ENCODE results near the gene IVD.
"Not testable (repeated sequence)": the region's sequence is repeated elsewhere in the genome, so short reads cannot be mapped to it uniquely, and the experiment has no call there.

IVD gene

GRCh38 chr15:40438712-40439111 is 33.1 kb downstream of the IVD start:
- no peak for DNase-seq (ENCODE audit: low read depth, low spot score)

GRCh38 chr15:40439461-40439959 is 33.9 kb downstream of the IVD start:
- peak; percentile 75 for DNase-seq (ENCODE audit: low read depth, low spot score)

GRCh38 chr15:40439960-40440742 is 34.6 kb downstream of the IVD start:
- no peak for DNase-seq (ENCODE audit: low read depth, low spot score)

DNA sequence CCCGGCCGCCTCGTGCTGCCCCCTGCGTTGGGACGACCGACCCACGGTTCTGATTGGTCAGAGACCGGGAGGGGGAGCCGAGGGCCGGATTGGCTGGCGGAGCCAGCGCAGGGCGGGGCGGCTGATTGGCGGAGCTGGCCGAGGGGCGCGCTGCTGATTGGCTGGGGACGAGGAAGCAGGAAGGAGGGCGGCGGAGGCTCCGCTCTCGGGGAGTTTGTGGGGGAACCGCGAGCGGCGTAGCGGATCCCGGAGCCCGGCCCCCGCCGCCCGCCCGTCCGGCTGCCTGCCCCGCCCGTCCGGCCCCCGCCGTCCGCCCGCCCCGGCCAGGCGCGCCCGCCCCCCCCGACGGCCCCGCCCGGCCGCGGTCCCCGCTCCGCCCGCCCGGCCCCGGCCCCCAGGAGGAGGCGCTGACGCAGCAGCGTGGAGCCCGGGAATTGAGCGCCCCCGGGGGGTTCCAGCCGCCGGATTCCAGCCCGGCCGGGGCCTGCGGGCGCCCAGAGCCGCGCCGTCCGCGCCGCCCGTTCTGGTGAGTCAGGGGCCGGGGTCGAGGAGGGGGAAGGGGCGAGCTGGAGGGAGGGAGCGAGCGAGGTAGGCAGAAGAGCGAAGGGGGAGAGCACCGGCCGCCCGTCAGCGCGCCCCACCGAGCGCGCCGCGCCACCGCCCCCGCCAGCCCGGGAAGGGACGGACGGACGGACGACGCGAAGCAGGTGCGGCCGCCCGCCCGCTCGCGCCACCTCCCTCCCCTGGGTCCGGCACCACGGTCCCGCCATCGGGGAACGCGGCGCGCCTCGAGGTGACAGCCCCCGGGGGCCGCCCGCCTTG is 35.4 kb downstream of the IVD start, which contains the start of gene BAHD1:
Gene BAHD1 (plus strand): TSS at position 211 of the 822 bp plus-strand sequence. CDS start 17,512 bp downstream, outside the sequence.
- DNase-seq (ENCODE audit: low read depth, low spot score): peak; percentile 74

DNA sequence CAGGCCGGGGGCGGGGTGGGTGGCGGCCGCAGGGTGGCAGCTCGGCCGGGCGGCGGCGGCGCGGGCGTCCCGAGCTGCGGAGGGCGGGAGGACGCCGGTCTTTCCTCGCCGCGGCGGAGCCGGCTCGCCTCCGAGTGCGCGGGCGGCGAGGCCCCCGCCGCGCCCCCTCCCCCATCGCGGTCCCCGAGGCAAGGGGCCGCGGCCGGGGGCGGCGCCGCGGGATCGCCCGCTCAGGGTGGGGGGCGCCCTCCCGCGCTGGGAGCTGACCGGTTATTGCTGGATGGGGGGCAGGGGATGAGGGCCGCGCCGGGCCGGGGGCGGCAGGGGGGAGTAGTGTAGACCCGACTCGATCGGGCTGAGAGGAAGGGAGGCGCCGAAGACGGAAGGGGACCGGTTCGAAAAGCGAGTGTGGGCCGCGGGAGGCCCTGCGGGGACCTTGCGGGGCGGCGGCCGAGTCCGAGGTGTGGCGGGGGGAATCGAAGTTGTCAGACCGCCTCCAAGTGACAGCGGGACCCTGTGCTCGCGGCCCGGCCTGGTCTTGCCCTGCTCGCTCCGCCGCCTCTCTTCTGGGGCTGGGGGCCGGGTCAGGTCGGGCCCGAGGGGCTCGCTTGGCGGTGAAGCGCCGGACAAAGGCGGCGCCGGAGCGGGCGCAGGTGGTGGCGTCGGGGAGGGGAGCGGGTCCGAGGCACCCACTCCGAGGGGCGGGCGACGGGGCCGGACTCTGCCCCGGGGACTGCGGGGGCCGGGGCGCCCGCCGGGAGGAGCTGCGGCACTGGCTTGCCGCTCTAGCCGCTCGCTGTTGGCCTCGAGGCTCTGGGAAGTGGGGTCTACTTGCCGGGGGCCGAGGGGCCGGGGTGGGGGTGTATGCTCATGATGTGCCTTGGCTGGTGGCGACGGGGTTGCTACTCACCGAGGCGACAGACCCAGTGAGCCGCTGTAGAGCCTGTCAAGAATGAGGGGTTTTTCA is 36.3 kb downstream of the IVD start:
- DNase-seq (ENCODE audit: low read depth, low spot score): no peak

DNA sequence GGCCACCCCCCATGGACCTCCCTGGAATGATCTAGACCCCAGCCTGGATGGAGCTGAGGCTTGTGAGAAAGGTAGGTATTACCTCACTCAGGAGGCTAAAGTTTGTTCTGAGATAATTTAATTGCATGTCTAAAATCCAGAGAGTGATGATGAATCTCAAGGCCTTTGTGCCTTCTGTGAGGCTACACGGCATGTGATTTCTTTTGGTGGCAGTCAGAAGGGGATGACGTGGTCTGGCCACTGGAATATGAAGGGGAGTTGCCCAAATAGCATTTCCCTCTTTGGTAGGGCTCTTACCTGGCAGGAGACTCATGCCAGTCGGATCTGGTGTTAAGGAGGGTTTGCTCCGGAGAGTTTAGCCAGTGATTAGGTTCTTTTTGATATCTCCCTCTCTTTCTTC is 37.7 kb downstream of the IVD start:
- no peak for DNase-seq (ENCODE audit: low read depth, low spot score)

DNA sequence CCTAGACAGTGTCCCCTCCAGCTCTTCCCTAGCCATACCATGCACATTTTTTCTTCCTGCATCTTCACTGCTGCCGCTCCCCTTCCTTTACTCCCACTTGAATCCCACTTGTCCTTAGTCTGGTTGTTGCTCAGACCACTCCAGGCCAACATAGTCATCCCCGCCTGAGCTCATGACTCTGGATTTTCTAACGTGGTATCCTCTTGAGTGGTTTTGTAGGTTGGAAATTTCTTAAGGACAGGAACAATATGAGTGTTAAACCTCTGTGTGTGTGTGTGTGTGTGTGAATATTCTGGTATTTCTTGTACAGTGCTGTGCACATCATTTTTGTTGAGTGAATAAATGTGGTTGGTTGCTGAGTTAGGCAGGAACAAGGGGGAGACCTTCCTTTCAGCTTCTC is 38.3 kb downstream of the IVD start:
- DNase-seq (ENCODE audit: low read depth, low spot score): no peak

- no peak for DNase-seq (ENCODE audit: low read depth, low spot score)
These were observed 39.1 kb downstream of the IVD start for GRCh38 chr15:40444736-40445135.

DNA sequence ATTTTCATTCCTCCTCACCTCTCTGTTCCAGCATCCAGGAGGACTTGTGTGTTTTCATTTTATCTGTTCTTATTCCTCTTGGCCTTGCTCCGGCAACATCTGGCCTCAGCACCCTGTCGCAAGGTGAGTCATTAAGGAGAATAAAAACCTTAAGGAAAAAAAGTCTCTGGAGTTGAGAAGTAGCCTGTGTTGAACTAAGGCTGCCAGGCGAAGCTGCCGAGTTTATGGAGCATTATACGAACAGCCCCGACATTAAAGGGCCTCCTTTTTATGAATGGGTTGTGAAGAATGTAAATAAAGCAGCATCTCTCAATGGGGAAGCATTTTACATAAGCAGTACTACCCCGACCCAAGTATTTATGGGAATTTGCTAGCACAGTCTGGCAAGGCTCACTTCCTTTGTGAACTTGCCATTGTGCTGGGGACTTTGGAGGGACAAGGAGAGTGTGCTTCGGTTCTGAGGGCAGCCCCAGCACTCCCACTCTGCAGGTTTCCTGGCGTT is 39.9 kb downstream of the IVD start:
- DNase-seq (ENCODE audit: low read depth, low spot score): no peak

GRCh38 chr15:40446144-40446543 is 40.5 kb downstream of the IVD start:
- no peak for DNase-seq (ENCODE audit: low read depth, low spot score)

GRCh38 chr15:40448354-40448753 is 42.8 kb downstream of the IVD start:
- no peak for DNase-seq (ENCODE audit: low read depth, low spot score)

GRCh38 chr15:40449275-40449674 is 43.7 kb downstream of the IVD start:
- DNase-seq (ENCODE audit: low read depth, low spot score): no peak

DNA sequence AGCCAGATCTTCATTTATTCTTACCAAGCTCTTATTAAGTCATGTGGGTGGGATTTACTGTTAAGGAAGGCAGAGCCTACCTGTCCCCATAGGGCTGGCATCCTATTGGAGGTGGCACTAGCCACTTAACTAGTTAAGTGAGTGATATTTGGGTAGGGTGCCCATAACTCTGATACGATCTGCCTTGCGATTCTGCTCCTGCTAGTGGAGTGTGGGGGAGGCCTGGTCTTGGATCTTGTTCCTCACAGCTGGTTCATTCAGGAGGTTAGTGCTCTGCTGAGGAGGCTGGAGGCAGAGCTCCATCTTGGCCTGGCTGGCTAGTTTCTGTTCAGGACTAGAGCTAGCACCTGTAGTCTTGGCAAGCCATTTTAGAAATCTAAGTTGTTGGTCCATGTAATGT is 44.5 kb downstream of the IVD start:
- DNase-seq (ENCODE audit: low read depth, low spot score): no peak

- no peak for DNase-seq (ENCODE audit: low read depth, low spot score)
These were observed 46.0 kb downstream of the IVD start for GRCh38 chr15:40451527-40452158.

DNA sequence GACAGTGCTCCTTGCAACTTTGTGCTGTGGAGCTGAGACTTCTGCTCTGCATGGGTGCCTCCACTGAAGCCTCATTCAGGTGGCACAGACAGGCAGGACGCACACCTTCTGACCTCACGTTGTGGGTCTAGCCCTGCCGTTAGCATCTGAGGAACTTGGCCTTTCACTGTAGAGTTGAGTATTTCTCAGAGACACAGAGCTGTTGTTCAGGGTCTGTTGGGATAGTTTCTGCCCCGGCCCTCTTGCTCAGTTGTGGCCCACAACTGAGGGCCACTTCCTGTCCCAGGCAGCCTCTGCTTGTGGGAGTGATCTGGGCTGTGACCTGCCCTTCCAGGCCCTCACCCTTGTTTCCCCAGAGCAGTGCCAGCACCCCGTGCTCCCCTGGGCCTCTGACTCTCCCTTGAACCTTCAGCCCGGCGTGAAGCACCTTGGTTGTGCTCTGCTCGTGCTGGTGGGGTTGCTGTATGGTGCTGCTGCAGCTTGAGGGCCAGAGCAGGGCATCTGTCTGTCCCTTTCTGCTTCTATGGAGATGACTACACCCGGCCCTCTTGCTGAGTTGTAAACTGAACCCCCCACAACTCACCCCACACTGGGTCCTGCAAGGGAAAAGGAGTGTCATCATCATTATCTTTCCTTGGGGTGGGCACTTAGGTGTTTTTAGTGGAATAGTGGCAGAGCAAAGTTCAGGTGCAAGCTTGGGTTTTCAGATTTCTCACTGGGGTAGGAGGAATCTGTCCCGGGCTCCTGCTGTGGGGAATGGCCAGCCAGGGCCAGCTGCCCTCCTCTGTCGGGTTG is 46.9 kb downstream of the IVD start:
- no peak for DNase-seq (ENCODE audit: low read depth, low spot score)

DNA sequence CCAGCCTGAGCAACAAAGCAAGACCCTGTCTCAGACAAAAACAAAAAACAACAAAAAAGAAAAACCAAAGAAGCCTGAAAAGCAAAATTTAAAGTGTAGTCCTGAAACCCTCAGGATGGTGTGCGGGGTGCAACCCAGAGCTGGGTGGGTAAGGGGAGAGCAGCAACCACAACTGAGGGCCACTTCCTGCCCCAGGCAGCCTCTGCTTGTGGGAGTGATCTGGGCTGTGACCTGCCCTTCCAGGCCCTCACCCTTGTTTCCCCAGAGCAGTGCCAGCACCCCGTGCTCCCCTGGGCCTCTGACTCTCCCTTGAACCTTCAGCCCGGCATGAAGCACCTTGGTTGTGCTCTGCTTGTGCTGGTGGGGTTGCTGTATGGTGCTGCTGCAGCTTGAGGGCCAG is 48.3 kb downstream of the IVD start:
- DNase-seq (ENCODE audit: low read depth, low spot score): not testable (repeated sequence)

DNA sequence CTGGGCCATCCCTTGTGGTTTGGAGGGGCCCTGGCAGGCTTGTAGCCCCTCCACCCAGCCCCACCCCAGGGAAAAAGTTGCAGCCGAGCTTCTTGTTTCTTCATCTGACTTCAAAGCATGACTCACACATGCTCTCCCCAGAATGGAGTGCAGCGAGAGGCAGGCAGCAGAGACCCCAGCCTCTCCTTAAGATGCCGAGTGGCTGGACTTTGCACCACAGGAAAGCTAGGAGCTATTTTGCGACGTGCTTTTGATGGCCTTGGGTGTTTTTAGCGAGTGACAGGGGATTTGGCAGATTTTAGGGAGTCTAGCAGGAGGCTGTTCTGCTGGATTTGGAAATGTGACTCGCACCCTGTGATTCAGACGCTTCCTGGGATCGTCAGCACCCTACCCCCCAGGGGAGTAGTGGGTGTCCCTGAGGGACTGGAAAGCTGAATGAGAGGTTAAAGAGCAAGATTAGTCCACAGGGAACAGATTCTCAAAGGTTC is 49.4 kb downstream of the IVD start:
- DNase-seq (ENCODE audit: low read depth, low spot score): no peak

DNA sequence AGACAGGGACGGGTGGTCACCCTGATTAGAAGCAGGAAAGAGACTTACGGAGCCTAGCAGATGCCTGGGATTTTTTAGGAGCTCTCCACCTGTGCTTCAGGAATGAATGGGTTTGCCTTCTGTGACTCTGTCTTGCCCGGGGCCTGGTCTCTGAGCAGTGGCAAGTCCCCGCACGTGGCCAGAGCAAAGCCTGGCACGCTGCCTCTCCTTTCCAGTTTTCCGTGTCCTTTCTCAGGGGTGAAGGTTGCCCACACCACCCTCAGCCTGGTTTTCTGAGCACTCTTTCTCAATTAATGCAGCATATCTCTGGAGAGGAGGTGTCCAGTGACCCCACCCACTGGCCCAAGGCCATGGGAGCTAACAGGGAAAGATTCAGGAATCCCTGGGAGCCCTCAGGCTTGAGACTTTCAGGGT is 50.7 kb downstream of the IVD start:
- DNase-seq (ENCODE audit: low read depth, low spot score): no peak

- no peak for DNase-seq (ENCODE audit: low read depth, low spot score)
These were observed 51.1 kb downstream of the IVD start for GRCh38 chr15:40456738-40457137.
